ENCODE results near the gene SLC6A12.

Gene SLC6A12

DNA sequence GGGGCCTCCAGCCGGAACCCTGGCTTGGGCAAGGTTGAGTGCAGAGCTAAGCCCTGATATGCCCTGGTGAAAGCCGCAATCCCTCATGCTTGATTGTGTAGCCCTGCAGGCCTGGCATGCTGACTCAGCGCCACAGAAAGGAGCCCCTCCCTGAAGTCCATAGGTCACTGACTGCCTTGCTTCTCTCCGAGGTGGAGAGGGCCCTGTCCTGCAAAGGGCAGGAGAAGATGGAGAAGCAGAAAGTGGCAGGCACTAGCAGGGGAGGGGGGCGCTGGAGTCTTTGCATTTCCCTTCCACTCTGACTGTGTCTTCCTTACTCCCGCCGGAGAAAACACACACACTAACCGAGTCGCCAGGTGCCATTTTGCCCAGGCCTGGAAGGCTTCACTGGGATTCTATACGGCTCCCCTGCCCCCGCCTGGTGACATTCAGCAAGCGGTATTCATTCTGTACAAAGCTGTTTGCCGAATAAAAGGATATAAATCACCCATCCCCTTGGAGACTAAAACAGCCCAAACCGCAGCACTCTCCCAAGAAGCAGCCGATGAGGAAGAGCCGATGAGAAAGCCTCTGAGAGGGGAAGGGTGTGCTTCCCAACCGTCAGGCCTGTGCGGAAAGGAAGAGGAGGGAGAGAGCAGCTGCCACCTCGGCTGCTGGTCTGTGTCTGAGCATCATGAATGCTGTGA lies 69.8 kb downstream of the SLC6A12 start:
- Histone ChIP-seq H3K4me1 (ENCODE audit: insufficient read depth, poor library complexity, severe bottlenecking) (peaks cover 14% of the 10 kb centered on the region), H3K9me3 (ENCODE audit: severe bottlenecking) (no peaks in the 10 kb centered on the region)

GRCh38 chr12:140162-140561 lies 73.8 kb downstream of the SLC6A12 start:
- H3K27me3 ChIP-seq (ENCODE audit: insufficient read depth, poor library complexity, severe bottlenecking), result peaks cover 17% of the 10 kb centered on the region
- no peak for ATAC-seq (ENCODE audit: low read depth)
- H3K4me1 ChIP-seq (ENCODE audit: insufficient read depth, poor library complexity, severe bottlenecking), result peaks cover 7% of the 10 kb centered on the region
- DNase-seq (ENCODE audit: low spot score), result no peak
- H3K27ac ChIP-seq (ENCODE audit: poor library complexity, severe bottlenecking), result no peak overlapping the region
- TF ChIP-seq CTCF (IDR thresholded peaks at IDR 0.05; ENCODE audit: poor library complexity, severe bottlenecking), result no peak
- no peaks in the 10 kb centered on the region for H3K36me3 ChIP-seq (ENCODE audit: low read depth)
- H3K4me3 ChIP-seq (ENCODE audit: severe bottlenecking), result no peak overlapping the region
- no peaks in the 10 kb centered on the region for H3K9me3 ChIP-seq (ENCODE audit: severe bottlenecking)

More for the DNA sequence above, 69.8 kb downstream of the SLC6A12 start:
- Histone ChIP-seq H3K36me3 (ENCODE audit: low read depth) (no peaks in the 10 kb centered on the region), H3K4me3 (ENCODE audit: severe bottlenecking) (no peak overlapping the region), H3K27me3 (ENCODE audit: insufficient read depth, poor library complexity, severe bottlenecking) (peaks cover 13% of the 10 kb centered on the region), H3K27ac (ENCODE audit: poor library complexity, severe bottlenecking) (no peak overlapping the region)
- ATAC-seq (ENCODE audit: low read depth) (no peak), DNase-seq (ENCODE audit: low spot score) (no peak)
- no peak for TF ChIP-seq CTCF (IDR thresholded peaks at IDR 0.05; ENCODE audit: poor library complexity, severe bottlenecking)

Measured in RWPE2 (cell line).